ENCODE data around the gene ANLN. TPM values are rescaled to one million over a fixed set of nuclear protein-coding genes. Genes with fewer than 3 reads are reported as not detected.

ANLN gene
- total RNA-seq, 4 donors from 2014 or later, result 9.4 to 17.3 (median 13.5) TPM

DNA sequence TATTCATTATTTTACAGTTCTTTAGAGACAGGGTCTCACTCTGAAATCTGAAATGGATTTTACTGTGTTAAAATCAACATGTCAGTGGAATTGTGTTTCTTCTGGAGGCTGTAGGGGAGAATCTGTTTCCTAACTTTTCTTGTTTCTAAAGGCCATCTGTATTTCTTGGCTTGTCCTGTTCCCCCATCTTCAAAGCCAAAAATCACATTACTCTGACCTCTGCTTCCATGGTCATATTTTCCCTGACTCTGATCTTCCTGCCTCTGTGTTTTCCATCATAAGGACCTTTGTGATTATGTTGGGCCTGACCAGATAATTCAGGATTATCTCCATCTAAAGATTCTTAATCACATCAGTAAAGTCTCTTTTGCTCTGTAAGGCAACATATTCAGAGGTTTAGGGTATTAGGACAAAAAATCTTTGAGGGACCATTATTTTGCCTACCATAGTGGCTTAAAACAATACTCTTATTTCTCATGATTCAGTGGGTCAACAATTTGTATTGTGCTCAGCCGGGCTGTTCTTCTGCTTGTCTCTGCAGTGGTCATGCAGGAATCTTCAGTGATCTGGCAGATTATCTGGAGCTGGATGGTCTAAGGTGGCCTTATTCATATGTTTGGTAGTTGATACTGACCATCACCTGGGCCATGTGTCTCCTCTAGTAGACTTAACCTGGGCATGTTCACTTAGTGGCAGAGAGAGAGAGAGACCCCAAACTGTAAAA is 5.7 kb downstream of the ANLN start:
- TF ChIP-seq POLR2A (IDR thresholded peaks at IDR 0.05), result no peak
- no peak for TF ChIP-seq CTCF (IDR thresholded peaks at IDR 0.05)
- intact Hi-C loops (cut with DNase I; ENCODE audit: low total_unique reads), result no loop called here
- no peak overlapping the region for H3K4me3 ChIP-seq (ENCODE audit: low read depth, poor library complexity, severe bottlenecking)
- WGBS, 2 donors, result 89 to 100% methylated on average over 1 of the region's 1 CpG
- DNase-seq (ENCODE audit: low spot score in 2 of 2), result no peak

DNA sequence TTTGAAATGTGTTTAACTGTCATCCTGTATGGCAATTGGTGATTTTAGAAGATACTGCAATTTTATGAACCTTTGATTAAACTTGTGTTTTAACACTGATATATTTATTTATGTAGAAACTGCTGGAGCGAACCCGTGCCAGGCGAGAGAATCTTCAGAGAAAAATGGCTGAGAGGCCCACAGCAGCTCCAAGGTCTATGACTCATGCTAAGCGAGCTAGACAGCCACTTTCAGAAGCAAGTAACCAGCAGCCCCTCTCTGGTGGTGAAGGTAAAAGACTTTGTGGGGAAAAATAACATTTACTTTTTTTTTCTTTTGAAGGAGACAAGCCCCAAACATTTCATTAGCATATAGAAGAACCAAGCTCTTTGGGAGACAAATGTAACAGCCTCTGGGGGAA is 6.5 kb downstream of the ANLN start:
- intact Hi-C loops (cut with DNase I; ENCODE audit: low total_unique reads), result no loop called here
- DNase-seq (ENCODE audit: low spot score in 2 of 2), result no peak
- no peak overlapping the region for H3K4me3 ChIP-seq (ENCODE audit: low read depth, poor library complexity, severe bottlenecking)
- 94 to 98% methylated on average over 4 of the region's 4 CpGs for WGBS, 2 donors
- TF ChIP-seq POLR2A (IDR thresholded peaks at IDR 0.05), result no peak
- TF ChIP-seq CTCF (IDR thresholded peaks at IDR 0.05), result no peak

GRCh38 chr7:36400036-36400435 is 10.4 kb downstream of the ANLN start:
- no peak for DNase-seq (ENCODE audit: low spot score in 2 of 2)
- intact Hi-C loops (cut with DNase I; ENCODE audit: low total_unique reads), result no loop called here
- TF ChIP-seq POLR2A (IDR thresholded peaks at IDR 0.05) (no peak), CTCF (IDR thresholded peaks at IDR 0.05) (no peak)
- WGBS, 2 donors, result 75 to 83% methylated on average over 3 of the region's 3 CpGs
- H3K4me3 ChIP-seq (ENCODE audit: low read depth, poor library complexity, severe bottlenecking), result no peak overlapping the region

DNA sequence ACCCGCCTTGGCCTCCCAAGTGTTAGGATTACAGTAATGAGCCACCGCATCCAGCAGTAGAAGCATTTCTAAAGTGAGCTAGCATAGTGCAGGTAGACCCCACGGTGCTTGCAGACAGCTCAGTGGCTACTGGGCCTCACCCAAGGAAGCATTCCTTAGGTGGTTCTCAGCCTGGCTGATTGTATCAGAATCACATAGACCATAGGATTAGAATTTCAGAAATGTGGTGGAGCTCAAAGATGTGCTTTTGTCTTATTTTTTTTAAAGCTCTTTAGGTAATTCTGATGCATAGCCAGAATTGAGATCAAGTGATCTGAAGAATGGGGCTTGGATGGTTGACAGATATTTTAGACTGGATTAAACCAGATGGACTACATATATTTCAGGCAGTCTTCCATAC is 10.9 kb downstream of the ANLN start:
- WGBS, 2 donors, result 92 to 95% methylated on average over 3 of the region's 3 CpGs
- intact Hi-C loops (cut with DNase I; ENCODE audit: low total_unique reads), result no loop called here
- no peak for DNase-seq (ENCODE audit: low spot score in 2 of 2)
- no peak overlapping the region for H3K4me3 ChIP-seq (ENCODE audit: low read depth, poor library complexity, severe bottlenecking)
- TF ChIP-seq POLR2A (IDR thresholded peaks at IDR 0.05) (no peak), CTCF (IDR thresholded peaks at IDR 0.05) (no peak)

DNA sequence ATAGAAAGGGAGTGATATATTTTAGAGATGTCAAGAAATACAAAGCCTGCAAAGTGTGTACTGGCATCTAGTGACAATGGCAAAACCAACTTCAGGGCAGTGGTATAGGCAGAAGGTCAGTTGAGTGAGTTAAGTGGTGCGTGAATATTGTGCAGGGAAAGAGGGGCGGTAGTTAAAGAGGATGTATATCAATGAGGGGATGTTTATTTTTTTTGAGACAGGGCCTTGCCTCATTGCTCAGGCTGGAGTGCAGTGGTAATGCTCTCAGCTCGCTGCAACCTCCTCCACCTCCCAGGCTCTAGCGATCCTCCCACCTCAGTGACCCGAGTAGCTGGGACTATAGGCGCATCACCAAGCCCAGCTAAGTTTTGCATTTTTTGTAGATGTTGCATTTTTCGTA is 13.8 kb downstream of the ANLN start:
- DNase-seq (ENCODE audit: low spot score in 2 of 2), result no peak
- 97 to 98% methylated on average over 7 of the region's 7 CpGs for WGBS, 2 donors
- no peak for TF ChIP-seq POLR2A (IDR thresholded peaks at IDR 0.05)
- TF ChIP-seq CTCF (IDR thresholded peaks at IDR 0.05), result no peak
- intact Hi-C loops (cut with DNase I; ENCODE audit: low total_unique reads), result no loop called here
- H3K4me3 ChIP-seq (ENCODE audit: low read depth, poor library complexity, severe bottlenecking), result no peak overlapping the region

Measured in lower leg skin (tissue), 4 donors.